H1 (cell line): ENCODE results near the gene CISTR. TPM values are rescaled to one million over a fixed set of nuclear protein-coding genes. Genes with fewer than 3 reads are reported as not detected.
A peak's percentile ranks its signal among the peaks of the same experiment; 100 is the strongest.

Source experiments
- CTCF ChIA-PET: fragments of 300-600 bp; sonication (Branson Sonifier 250); formaldehyde crosslinking; loops from one replicate; lab custom pipeline; 2021; ENCODE audit not compliant: partially characterized antibody; lab: Charles Lee
- POLR2A ChIA-PET: fragments of 300-600 bp; sonication (Branson Sonifier 250); formaldehyde crosslinking; loops from one replicate; lab custom pipeline; 2021; ENCODE audit warnings: inconsistent platforms; ENCODE audit not compliant: partially characterized antibody; lab: Charles Lee
- DNase-seq, 2 experiments: peaks; one replicate each; pipeline versions ENCODE4 v3.0.0 to v3.0.0-alpha.2; 2010 to 2022; ENCODE audit warnings: low spot score in 2 of 2, low read depth in 1 of 2, mixed read lengths in 1 of 2
- FAIRE-seq: peaks from 2 replicates; lab custom pipeline; 2011; peaks lifted over from hg19 to GRCh38; lab: Jason Lieb, UNC
- H2AFZ ChIP-seq: 2 replicates; pipeline ENCODE4 v1.8.1; 2012; ENCODE audit warnings: low read length, inconsistent platforms
- H2AK5ac ChIP-seq: 2 replicates; pipeline ENCODE4 v1.6.1; 2013; ENCODE audit warnings: low read depth, low read length
- H2BK120ac ChIP-seq: replicated peaks from 2 replicates; pipeline ENCODE3; 2013; ENCODE audit warnings: low read depth, low read length, inconsistent platforms
- H2BK12ac ChIP-seq: 2 replicates; pipeline ENCODE4 v1.6.1; 2013; ENCODE audit warnings: low read depth, low read length
- H2BK15ac ChIP-seq: 2 replicates; pipeline ENCODE4 v1.6.1; 2013; ENCODE audit warnings: low read length
- H2BK20ac ChIP-seq: 2 replicates; pipeline ENCODE4 v1.6.1; 2013; ENCODE audit warnings: low read length
- H2BK5ac ChIP-seq: 2 replicates; pipeline ENCODE4 v1.6.1; 2013; ENCODE audit warnings: low read depth, low read length
- H3K14ac ChIP-seq: 2 replicates; pipeline ENCODE4 v1.6.1; 2013; ENCODE audit warnings: inconsistent platforms; ENCODE audit not compliant: insufficient read length
- H3K18ac ChIP-seq: 2 replicates; pipeline ENCODE4 v1.6.1; 2013; ENCODE audit warnings: low read length; ENCODE audit errors: extremely low read depth
- H3K23ac ChIP-seq: 2 replicates; pipeline ENCODE4 v1.6.1; 2013; ENCODE audit warnings: inconsistent platforms; ENCODE audit not compliant: insufficient read length
- H3K23me2 ChIP-seq: 2 replicates; pipeline ENCODE4 v1.6.1; 2013; ENCODE audit warnings: low read depth, low read length
- H3K27ac ChIP-seq: 2 replicates; pipeline ENCODE4 v1.6.1; 2011; ENCODE audit warnings: low read depth, low read length, inconsistent platforms
- H3K27me3 ChIP-seq, 4 experiments: replicated peaks in 1 of 4; 1 replicate in 1 of 4; 2 replicates in 3 of 4; pipeline versions ENCODE4 v1.6.1 to v1.8.1; 2011 to 2013; ENCODE audit warnings: low read length in 3 of 4, mild to moderate bottlenecking in 3 of 4, inconsistent platforms in 2 of 4, mixed read lengths in 2 of 4, moderate library complexity in 1 of 4; ENCODE audit not compliant: control insufficient read depth in 3 of 4, insufficient read depth in 3 of 4; ENCODE audit errors: extremely low read depth in 1 of 4
- H3K36me3 ChIP-seq, 4 experiments: 2 replicates each; pipeline versions ENCODE4 v1.6.1 to v1.8.1; 2011 to 2013; ENCODE audit warnings: mild to moderate bottlenecking in 4 of 4, low read length in 3 of 4, moderate library complexity in 2 of 4, control low read depth in 1 of 4, inconsistent platforms in 1 of 4; ENCODE audit not compliant: insufficient read depth in 4 of 4, control insufficient read depth in 2 of 4
- H3K4ac ChIP-seq: replicated peaks from 2 replicates; pipeline ENCODE3; 2013; ENCODE audit warnings: low read length, low read depth, mixed read lengths, inconsistent platforms; ENCODE audit not compliant: insufficient read length
- H3K4me1 ChIP-seq, 4 experiments: replicated peaks in 1 of 4; 1 replicate in 1 of 4; 2 replicates in 3 of 4; pipeline versions ENCODE4 v1.6.1 to v1.8.1; 2011 to 2013; ENCODE audit warnings: low read length in 3 of 4, inconsistent platforms in 2 of 4, mixed read lengths in 1 of 4; ENCODE audit not compliant: insufficient read depth in 4 of 4, control insufficient read depth in 3 of 4
- H3K4me2 ChIP-seq, 2 experiments: 2 replicates each; pipeline versions ENCODE4 v1.6.1 to v1.8.1; 2011 to 2013; ENCODE audit warnings: low read depth in 2 of 2, low read length in 2 of 2, control low read depth in 1 of 2, inconsistent platforms in 1 of 2, mild to moderate bottlenecking in 1 of 2; ENCODE audit not compliant: insufficient read depth in 1 of 2
- H3K4me3 ChIP-seq, 4 experiments: fragments of 200-600, 300-600 bp in 1 of 4; sonication (generic), shearing (Covaris generic), sonication (Bioruptor Twin) in 1 of 4; 2 replicates each; pipeline versions ENCODE4 v1.5.1 to v1.8.1; 2011 to 2016; ENCODE audit warnings: low read length in 4 of 4, low read depth in 3 of 4, control low read depth in 2 of 4, inconsistent platforms in 2 of 4, mild to moderate bottlenecking in 2 of 4, mixed read lengths in 1 of 4, moderate library complexity in 1 of 4; ENCODE audit not compliant: insufficient read depth in 2 of 4; ENCODE audit errors: extremely low read depth in 1 of 4
- H3K56ac ChIP-seq: replicated peaks from 2 replicates; pipeline ENCODE3; 2013; ENCODE audit warnings: low read depth, mild to moderate bottlenecking, mixed read lengths, low read length, inconsistent platforms; ENCODE audit not compliant: insufficient read length
- H3K79me1 ChIP-seq: 2 replicates; pipeline ENCODE4 v1.6.1; 2013; ENCODE audit warnings: low read depth, low read length, control low read depth
- H3K79me2 ChIP-seq, 2 experiments: 2 replicates each; pipeline versions ENCODE4 v1.6.1 to v1.8.1; 2012 to 2013; ENCODE audit warnings: low read length in 2 of 2, mild to moderate bottlenecking in 2 of 2, inconsistent platforms in 1 of 2; ENCODE audit not compliant: insufficient read depth in 2 of 2, control insufficient read depth in 1 of 2
- H3K9ac ChIP-seq, 4 experiments: replicated peaks in 1 of 4; 1 replicate in 1 of 4; 2 replicates in 3 of 4; pipeline versions ENCODE4 v1.6.1 to v1.8.1; 2011 to 2013; ENCODE audit warnings: low read depth in 3 of 4, low read length in 3 of 4, control low read depth in 2 of 4, mild to moderate bottlenecking in 2 of 4, moderate library complexity in 2 of 4, inconsistent platforms in 1 of 4; ENCODE audit errors: extremely low read depth in 1 of 4
- H3K9me3 ChIP-seq, 2 experiments: 2 replicates each; pipeline versions ENCODE4 v1.6.1 to v1.8.1; 2012 to 2013; ENCODE audit warnings: mild to moderate bottlenecking in 2 of 2, moderate library complexity in 2 of 2, control low read depth in 1 of 2, inconsistent platforms in 1 of 2, low read depth in 1 of 2, low read length in 1 of 2, mixed read lengths in 1 of 2; ENCODE audit not compliant: insufficient read depth in 2 of 2
- H4K20me1 ChIP-seq, 2 experiments: replicated peaks in 1 of 2; 2 replicates each; pipeline versions ENCODE3 to v1.8.1; 2011 to 2013; ENCODE audit warnings: inconsistent platforms in 2 of 2, low read length in 2 of 2, mild to moderate bottlenecking in 1 of 2; ENCODE audit not compliant: insufficient read depth in 2 of 2, control insufficient read depth in 1 of 2
- H4K5ac ChIP-seq: 2 replicates; pipeline ENCODE4 v1.6.1; 2013; ENCODE audit warnings: low read length, low read depth, mixed read lengths, inconsistent platforms; ENCODE audit not compliant: insufficient read length
- H4K8ac ChIP-seq: 2 replicates; pipeline ENCODE4 v1.8.0; 2013; ENCODE audit warnings: mild to moderate bottlenecking, moderate library complexity, low read length, inconsistent platforms; ENCODE audit not compliant: insufficient read depth; ENCODE audit errors: extremely low read depth
- H4K91ac ChIP-seq: replicated peaks from 2 replicates; pipeline ENCODE3; 2013; ENCODE audit warnings: low read length, mixed read lengths, inconsistent platforms; ENCODE audit not compliant: insufficient read length
- ASH2L ChIP-seq: fragments of 200-600, 300-600 bp; sonication (generic); IDR thresholded peaks from one replicate; pipeline ENCODE4 v1.7.1; 2017; ENCODE audit warnings: low read length
- ATF3 ChIP-seq: IDR thresholded peaks from 2 replicates; pipeline ENCODE4 v1.6.1; 2011; ENCODE audit warnings: low read depth, mild to moderate bottlenecking, low read length; ENCODE audit not compliant: insufficient read depth
- BCL11A ChIP-seq, 2 experiments: IDR thresholded peaks; one replicate each; pipeline ENCODE4 v1.6.1; 2011; ENCODE audit warnings: low read depth in 2 of 2, low read length in 2 of 2, mild to moderate bottlenecking in 2 of 2
- GABPA ChIP-seq: IDR thresholded peaks from 2 replicates; pipeline ENCODE4 v1.6.1; 2011; ENCODE audit warnings: mild to moderate bottlenecking, low read length, moderate library complexity, borderline replicate concordance; ENCODE audit not compliant: insufficient read depth
- HDAC6 ChIP-seq: IDR thresholded peaks from one replicate; pipeline ENCODE4 v1.7.1; 2012; ENCODE audit warnings: low read depth, mild to moderate bottlenecking, inconsistent platforms, low read length, moderate library complexity
- MAFK ChIP-seq: IDR thresholded peaks from 2 replicates; pipeline ENCODE4 v1.6.1; 2012; ENCODE audit warnings: low read depth, mild to moderate bottlenecking, improper control_type of control experiment, low read length
- MAX ChIP-seq: IDR thresholded peaks from 2 replicates; pipeline ENCODE4 v1.6.1; 2012; ENCODE audit warnings: inconsistent platforms
- POLR2AphosphoS5 ChIP-seq: IDR thresholded peaks from 2 replicates; pipeline ENCODE4 v1.6.1; 2011; ENCODE audit warnings: low read depth, low read length
- RAD21 ChIP-seq, 2 experiments: IDR thresholded peaks in 1 of 2; conservative IDR thresholded peaks in 1 of 2; 2 replicates each; pipeline ENCODE4 v1.6.1; 2011; ENCODE audit warnings: low read depth in 2 of 2, low read length in 2 of 2, improper control_type of control experiment in 1 of 2, inconsistent platforms in 1 of 2, mild to moderate bottlenecking in 1 of 2, moderate library complexity in 1 of 2
- RNF2 ChIP-seq: fragments of 200-900, 300-1000 bp; sonication (generic); IDR thresholded peaks from 2 replicates; pipeline ENCODE4 v1.7.1; 2016; ENCODE audit warnings: borderline replicate concordance, low read depth, mild to moderate bottlenecking, antibody characterized with exemption, low read length; ENCODE audit not compliant: poor library complexity, severe bottlenecking; ENCODE audit errors: missing control alignments
- SUZ12 ChIP-seq: fragments of 200-600 bp; sonication (generic); IDR thresholded peaks from 2 replicates; pipeline ENCODE4 v1.6.1; 2012; ENCODE audit warnings: mild to moderate bottlenecking, inconsistent platforms, low read length, moderate library complexity, mixed read lengths
- TCF12 ChIP-seq: IDR thresholded peaks from 2 replicates; pipeline ENCODE4 v1.6.1; 2011; ENCODE audit warnings: low read depth, mild to moderate bottlenecking, low read length
- YY1 ChIP-seq: IDR thresholded peaks from 2 replicates; pipeline ENCODE4 v1.6.1; 2011; ENCODE audit warnings: low read depth, mild to moderate bottlenecking, low read length
- WGBS, 2 experiments: shearing (Covaris generic) in 1 of 2; methylation state at CpG; one replicate each; pipeline versions ENCODE4 v1.1.6 to v1.1.7; 2013 to 2015; ENCODE audit warnings: low lambda C conversion rate in 2 of 2, mixed read lengths in 2 of 2, inconsistent platforms in 1 of 2, low coverage in 1 of 2, missing lambda C conversion rate in 1 of 2; ENCODE audit not compliant: insufficient replicate concordance in 2 of 2, insufficient coverage in 1 of 2, insufficient read length in 1 of 2; ENCODE audit errors: extremely low coverage in 1 of 2, missing lambda C conversion rate in 1 of 2; 5-methylcytosine and 5-hydroxymethylcytosine counted together
- polyA plus RNA-seq, 7 experiments: library from polyadenylated mRNA; depleted of rRNA in 3 of 7; stranded (reverse) in 5 of 7; unstranded in 2 of 7; fragments of >200 nt in 5 of 7; fragments of 200-250 nt in 2 of 7; gene quantifications; 1 replicate in 5 of 7; 2 replicates in 1 of 7; 4 replicates in 1 of 7; pipeline versions ENCODE4 v1.2.1 to v1.2.3, GENCODE V29; 2011 to 2013; ENCODE audit warnings: missing spikeins in 2 of 7, mixed read lengths in 2 of 7
- total RNA-seq: library from RNA; stranded (reverse); fragmentation: NEBNext Ultra II Directional; extraction: Animal tissue kit (Norgen Biotek cat#: 25700); gene quantifications from 2 replicates; pipeline ENCODE4 v1.2.1, GENCODE V29; 2021

Gene CISTR
- total and polyA plus RNA-seq, 2 of the 8 experiments (the other 6 are each of a cell fraction or from before 2014, with no cell fraction given): not detected

- Histone ChIP-seq H4K91ac (no peak overlapping the region), H2BK5ac (no peak overlapping the region), H3K18ac (no peak overlapping the region), H4K5ac (no peak overlapping the region), H2BK20ac (no peak overlapping the region), H3K23ac (no peak overlapping the region), H2AFZ (no peak overlapping the region), H3K79me1 (no peaks in the 10 kb centered on the region), H3K9ac (no peak overlapping the region), H3K27me3 (peaks cover 0 to 2% (median 0%) of the 10 kb centered on the region in 4 experiments; a peak in 2 of 7 replicates), H3K36me3 (no peaks in the 10 kb centered on the region), H3K4ac (no peak overlapping the region), H4K20me1 (peaks cover 0 to 3% of the 10 kb centered on the region in 2 experiments), H3K9me3 (no peaks in the 10 kb centered on the region), H2AK5ac (peak overlapping the region; percentile 15; the same call in 1 of the 2 replicates), H3K14ac (no peak overlapping the region), H3K27ac (no peak overlapping the region), H3K56ac (no peak overlapping the region), H2BK12ac (no peak overlapping the region), H4K8ac (no peak overlapping the region), H3K4me3 (no peak overlapping the region), H3K79me2 (no peaks in the 10 kb centered on the region), H3K4me1 (no peaks in the 10 kb centered on the region), H2BK15ac (no peak overlapping the region), H2BK120ac (no peak overlapping the region), H3K23me2 (no peaks in the 10 kb centered on the region), H3K4me2 (no peak overlapping the region)
- no peak for TF ChIP-seq MAFK
- TF ChIP-seq YY1: no peak
- TF ChIP-seq ASH2L: no peak
- no peak for TF ChIP-seq SUZ12
- TF ChIP-seq BCL11A (IDR thresholded peaks at IDR 0.05; ENCODE audit: low read depth in 2 of 2, low read length in 2 of 2): no peak
- no peak for TF ChIP-seq TCF12
- no peak for TF ChIP-seq ATF3
- no peak for TF ChIP-seq RAD21 (IDR thresholded peaks at IDR 0.05 in 1 of 2, conservative IDR thresholded peaks at IDR 0.05 in 1 of 2; ENCODE audit: low read depth in 2 of 2, low read length in 2 of 2)
- TF ChIP-seq RNF2: no peak
- no peak for TF ChIP-seq HDAC6
- no peak for TF ChIP-seq POLR2AphosphoS5
- TF ChIP-seq MAX: no peak
- no peak for TF ChIP-seq GABPA
- WGBS, 2 experiments: 86% methylated on average over 6 of the region's 6 CpGs; no CpG with 5 or more reads in 1 of the 2 experiments
- ChIA-PET POLR2A (interaction anchor here (1.3 to 1.9 kb wide), 3 partner anchors 9 to 36 kb away, joined by 3 to 5 read pairs (median 4); partner anchors contain the start of gene ATP5MC2), CTCF (interaction anchor here (0.9 to 10.0 kb wide), 4 partner anchors 8 to 28 kb away, joined by 3 to 531 read pairs (median 4); partner anchors contain the start of gene CALCOCO1)
- no peak for FAIRE-seq
- DNase-seq: no peak
These were observed 41.7 kb downstream of the CISTR start for GRCh38 chr12:53710091-53710490.
